ENCODE measurements around the gene CHTF18.
A peak's percentile ranks its signal among the peaks of the same experiment; 100 is the strongest.
"Not testable (repeated sequence)": the region's sequence is repeated elsewhere in the genome, so short reads cannot be mapped to it uniquely, and the experiment has no call there.

Gene CHTF18

GRCh38 chr16:788399-789126, at the start of gene CHTF18:
TSS of gene CHTF18 (plus strand) at chr16:788620. CDS start at chr16:788685, 65 bp downstream.
- TF ChIP-seq CTCF (IDR thresholded peaks at IDR 0.05; ENCODE audit: extremely low read depth, insufficient read depth, missing control alignments) = no peak
- in situ Hi-C loops (cut with MboI; ENCODE audit: low pct_unique_long_range_greater_than_20kb, low sequenced_read_pairs, unreplicated experiment) = loop anchor here (5.0 kb wide), 1 partner anchor 76 kb away; no protein-coding TSS in a partner anchor
- DNase-seq (ENCODE audit: low spot score) = peak; percentile 100

DNA sequence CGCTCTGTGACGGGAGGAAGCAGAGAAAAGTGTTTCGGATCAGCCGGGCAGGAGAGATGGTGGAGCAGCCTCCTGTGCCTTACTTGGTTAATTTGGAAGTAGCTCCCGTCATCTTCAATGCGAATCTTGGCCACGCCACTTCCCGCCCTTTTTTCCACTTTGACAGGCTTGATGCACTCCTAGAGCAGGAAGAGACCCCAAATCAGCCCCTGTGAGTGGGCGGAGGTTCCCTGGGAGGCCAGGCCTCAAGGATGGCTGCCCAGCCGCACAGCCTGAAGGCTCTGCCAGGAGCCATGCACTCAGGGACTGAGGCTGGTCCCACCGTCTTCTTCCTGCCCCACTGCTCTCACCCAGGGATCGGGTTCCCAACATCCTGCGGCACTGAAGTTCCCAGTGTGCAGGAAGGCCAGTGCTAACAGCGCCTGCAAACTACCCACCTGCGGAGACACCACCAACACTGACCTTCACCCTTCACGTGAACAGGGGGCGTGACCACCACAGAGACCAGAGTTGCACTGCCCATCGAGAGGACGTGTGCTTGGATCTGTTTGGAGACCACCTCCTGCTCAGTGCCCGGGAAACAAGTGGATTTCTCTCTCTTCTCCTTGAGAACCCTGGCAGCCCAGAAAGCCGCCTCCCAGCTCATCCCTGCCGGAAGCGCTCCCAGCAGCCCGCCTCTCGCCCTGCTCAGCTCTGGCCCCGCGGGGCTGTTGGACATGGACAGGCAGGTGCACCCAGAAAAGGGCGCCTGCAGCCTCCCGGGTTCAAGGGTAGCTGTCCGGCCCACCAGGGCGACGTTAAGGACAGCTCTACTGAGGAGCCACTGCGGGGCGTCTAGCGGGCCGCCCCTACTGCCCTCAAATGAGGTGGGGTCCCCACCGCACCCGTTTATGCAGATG, 48.6 kb upstream of the CHTF18 start:
- TF ChIP-seq CTCF (IDR thresholded peaks at IDR 0.05; ENCODE audit: extremely low read depth, insufficient read depth, missing control alignments) = no peak
- no peak for DNase-seq (ENCODE audit: low spot score)
- in situ Hi-C loops (cut with MboI; ENCODE audit: low pct_unique_long_range_greater_than_20kb, low sequenced_read_pairs, unreplicated experiment) = no loop called here

DNA sequence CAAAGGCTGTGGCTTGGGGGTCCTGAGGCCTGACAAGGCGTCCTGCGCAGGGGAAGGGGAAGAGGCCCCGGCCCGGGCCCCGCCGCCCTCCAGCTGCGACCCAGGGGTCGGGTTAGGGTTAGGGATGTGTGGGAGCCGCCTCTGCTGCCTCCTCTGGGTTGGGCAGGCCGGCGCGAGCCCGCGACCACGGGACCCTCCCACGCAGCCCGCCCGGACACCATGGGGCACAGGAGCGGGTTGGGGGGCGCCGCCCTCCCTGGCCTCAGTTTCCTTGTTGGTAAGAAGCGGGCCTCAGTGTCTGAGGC, 48.0 kb upstream of the CHTF18 start:
- DNase-seq (ENCODE audit: low spot score) = no peak
- in situ Hi-C loops (cut with MboI; ENCODE audit: low pct_unique_long_range_greater_than_20kb, low sequenced_read_pairs, unreplicated experiment) = no loop called here
- TF ChIP-seq CTCF (IDR thresholded peaks at IDR 0.05; ENCODE audit: extremely low read depth, insufficient read depth, missing control alignments) = no peak

- peak; percentile 98 for TF ChIP-seq CTCF (IDR thresholded peaks at IDR 0.05; ENCODE audit: extremely low read depth, insufficient read depth, missing control alignments)
- DNase-seq (ENCODE audit: low spot score) = peak; percentile 98
- in situ Hi-C loops (cut with MboI; ENCODE audit: low pct_unique_long_range_greater_than_20kb, low sequenced_read_pairs, unreplicated experiment) = no loop called here
Observed at GRCh38 chr16:740764-741505, 47.5 kb upstream of the CHTF18 start, which contains the start of gene CIAO3. TSS of gene CIAO3 (minus strand) at chr16:740997. CDS start at chr16:740985, 12 bp downstream.

GRCh38 chr16:741986-742629, 46.3 kb upstream of the CHTF18 start:
- DNase-seq (ENCODE audit: low spot score) = no peak
- TF ChIP-seq CTCF (IDR thresholded peaks at IDR 0.05; ENCODE audit: extremely low read depth, insufficient read depth, missing control alignments) = no peak
- in situ Hi-C loops (cut with MboI; ENCODE audit: low pct_unique_long_range_greater_than_20kb, low sequenced_read_pairs, unreplicated experiment) = no loop called here

DNA sequence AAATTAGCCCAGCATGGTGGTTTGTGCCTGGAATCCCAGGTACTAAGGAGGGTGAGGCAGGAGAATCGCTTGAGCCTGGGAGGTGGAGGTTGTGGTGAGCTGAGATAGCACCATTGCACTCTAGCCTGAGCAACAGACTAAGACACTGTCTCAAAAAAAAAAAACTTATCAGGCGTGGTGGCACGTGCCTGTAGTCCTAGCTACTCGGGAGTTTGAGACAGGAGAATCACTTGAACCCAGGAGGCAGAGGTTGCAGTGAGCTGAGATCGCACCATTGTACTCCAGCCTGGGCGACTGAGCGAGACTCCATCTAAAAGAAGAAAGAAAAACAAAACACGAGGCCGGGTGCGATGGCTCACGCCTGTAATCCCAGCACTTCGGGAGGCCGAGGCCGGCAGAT, 45.5 kb upstream of the CHTF18 start:
- DNase-seq (ENCODE audit: low spot score) = not testable (repeated sequence)

More for the DNA sequence above, 45.5 kb upstream of the CHTF18 start:
- in situ Hi-C loops (cut with MboI; ENCODE audit: low pct_unique_long_range_greater_than_20kb, low sequenced_read_pairs, unreplicated experiment) = not testable (repeated sequence)
